K562 (cell line): ENCODE data around the gene NLK. TPM values are rescaled to one million over a fixed set of nuclear protein-coding genes. Genes with fewer than 3 reads are reported as not detected.

Source experiments
- ATAC-seq: fragments of 200-7000 bp; cut with Tn5 transposase; 3 replicates; pipeline ENCODE4 v1.9.1; 2020; ENCODE audit warnings: moderate library complexity
- BruUV-seq: library from RNA; stranded (reverse); fragments of 400-500 nt; replicated peaks from 2 replicates; lab custom pipeline; 2021; lab: Mats Ljungman, UMichigan
- CTCF ChIA-PET: fragments of 300-600 bp; formaldehyde crosslinking; extraction: SDS; loops from one replicate; lab custom pipeline; 2021; ENCODE audit warnings: low intra/inter-chr PET ratio; lab: Yijun Ruan, JAX
- POLR2A ChIA-PET: fragments of 300-600, 350-650 bp; sonication (Branson Sonifier 250); formaldehyde crosslinking; extraction: SDS; loops from one replicate; lab custom pipeline; 2021; ENCODE audit warnings: antibody characterized with exemption, inconsistent platforms; lab: Yijun Ruan, JAX
- DNase-seq, 4 experiments: peaks; one replicate each; pipeline versions ENCODE4 v3.0.0 to v3.0.0-alpha.2; 2011 to 2018; ENCODE audit warnings: low spot score in 3 of 4, mixed read lengths in 3 of 4; ENCODE audit errors: extremely low read depth in 1 of 4
- FAIRE-seq: peaks from 2 replicates; lab custom pipeline; 2011; peaks lifted over from hg19 to GRCh38; lab: Jason Lieb, UNC
- H2AFZ ChIP-seq: 2 replicates; pipeline ENCODE4 v1.6.0; 2011; ENCODE audit warnings: low read depth, low read length, control low read depth, inconsistent platforms
- H3K27ac ChIP-seq: fragments of 200-600 bp; 3 replicates; pipeline ENCODE4 v1.8.0; 2011; ENCODE audit warnings: low read depth, mild to moderate bottlenecking, control low read depth, inconsistent platforms, low read length, moderate library complexity, mixed read lengths; ENCODE audit errors: extremely low read depth
- H3K27me3 ChIP-seq, 2 experiments: fragments of 300-600 bp in 1 of 2; 2 replicates in 1 of 2; 3 replicates in 1 of 2; pipeline versions ENCODE4 v1.6.0 to v1.8.0; 2011; ENCODE audit warnings: inconsistent platforms in 2 of 2, low read length in 2 of 2, mild to moderate bottlenecking in 1 of 2, mixed read lengths in 1 of 2, moderate library complexity in 1 of 2; ENCODE audit not compliant: control insufficient read depth in 2 of 2, insufficient read depth in 2 of 2
- H3K36me3 ChIP-seq: fragments of 300-600 bp; 3 replicates; pipeline ENCODE4 v1.8.0; 2011; ENCODE audit warnings: mild to moderate bottlenecking, low read length, inconsistent platforms; ENCODE audit not compliant: control insufficient read depth, insufficient read depth
- H3K4me1 ChIP-seq, 2 experiments: fragments of 200-600 bp in 1 of 2; replicated peaks in 1 of 2; 2 replicates in 1 of 2; 3 replicates in 1 of 2; pipeline versions ENCODE4 v1.5.1 to v1.8.0; 2011; ENCODE audit warnings: inconsistent platforms in 2 of 2, low read length in 2 of 2, mild to moderate bottlenecking in 1 of 2, mixed read lengths in 1 of 2, moderate library complexity in 1 of 2; ENCODE audit not compliant: control insufficient read depth in 2 of 2, insufficient read depth in 2 of 2
- H3K4me2 ChIP-seq: 2 replicates; pipeline ENCODE4 v1.6.1; 2011; ENCODE audit warnings: low read length, control low read depth, inconsistent platforms, mixed read lengths; ENCODE audit not compliant: insufficient read depth
- H3K4me3 ChIP-seq: fragments of 200-600 bp; sonication (generic), shearing (Covaris generic); 2 replicates; pipeline ENCODE4 v1.5.1; 2016; ENCODE audit warnings: control low read depth, inconsistent platforms
- H3K79me2 ChIP-seq: fragments of 200-600 bp; 3 replicates; pipeline ENCODE4 v1.8.0; 2011; ENCODE audit warnings: low read length, inconsistent platforms; ENCODE audit not compliant: control insufficient read depth, insufficient read depth
- H3K9ac ChIP-seq, 2 experiments: 2 replicates each; pipeline versions ENCODE4 v1.6.0 to v1.6.1; 2011; ENCODE audit warnings: low read depth in 2 of 2, low read length in 2 of 2, control low read depth in 1 of 2, inconsistent platforms in 1 of 2, mild to moderate bottlenecking in 1 of 2, mixed read lengths in 1 of 2; ENCODE audit not compliant: insufficient read depth in 1 of 2
- H3K9me1 ChIP-seq: one replicate; pipeline ENCODE4 v1.6.0; 2011; ENCODE audit warnings: inconsistent platforms, mild to moderate bottlenecking, low read length, moderate library complexity; ENCODE audit not compliant: control insufficient read depth, insufficient read depth
- H3K9me3 ChIP-seq: replicated peaks from 2 replicates; pipeline ENCODE4 v1.5.1; 2011; ENCODE audit warnings: low read depth, low read length, inconsistent platforms; ENCODE audit not compliant: control insufficient read depth, insufficient read depth
- H4K20me1 ChIP-seq: replicated peaks from 2 replicates; pipeline ENCODE4 v1.6.1; 2011; ENCODE audit warnings: low read length, inconsistent platforms, mixed read lengths; ENCODE audit not compliant: control insufficient read depth, insufficient read depth
- ARID1B ChIP-seq: fragments of 450-650 bp; IDR thresholded peaks from 2 replicates; pipeline ENCODE4 v1.6.1; 2016; ENCODE audit warnings: antibody characterized with exemption, mild to moderate bottlenecking, inconsistent platforms
- HMG20A ChIP-seq: fragments of 450-650 bp; formaldehyde crosslinking; conservative IDR thresholded peaks from 2 replicates; pipeline ENCODE4 v1.4.0; 2020; ENCODE audit warnings: mild to moderate bottlenecking, mixed read lengths
- ILF3 ChIP-seq: fragments of 450-650 bp; IDR thresholded peaks from 2 replicates; pipeline ENCODE4 v1.6.1; 2018; ENCODE audit warnings: antibody characterized with exemption, mild to moderate bottlenecking, moderate library complexity, borderline replicate concordance
- IRF9 ChIP-seq: fragments of 450-650 bp; IDR thresholded peaks from 2 replicates; pipeline ENCODE4 v1.6.1; 2016; ENCODE audit warnings: missing biosample characterization, missing genetic modification characterization
- MLLT1 ChIP-seq, 2 experiments: fragments of 450-650 bp; IDR thresholded peaks; 2 replicates each; pipeline ENCODE4 v1.6.1; 2016
- MTA2 ChIP-seq: fragments of 450-650 bp; IDR thresholded peaks from 2 replicates; pipeline ENCODE4 v1.6.1; 2016; ENCODE audit warnings: low read depth
- NCOA1 ChIP-seq: fragments of 450-650 bp; IDR thresholded peaks from 2 replicates; pipeline ENCODE4 v1.6.1; 2016; ENCODE audit warnings: low read depth
- NR2F6 ChIP-seq: fragments of 450-650 bp; formaldehyde crosslinking; IDR thresholded peaks from 2 replicates; pipeline ENCODE4 v1.4.0; 2020; ENCODE audit warnings: mild to moderate bottlenecking
- NR4A1 ChIP-seq, 2 experiments: fragments of 250-450 bp in 1 of 2; fragments of 450-650 bp in 1 of 2; sonication (Bioruptor Pico) in 1 of 2; IDR thresholded peaks; 2 replicates each; pipeline versions ENCODE4 v1.4.0 to v1.6.1; 2016 to 2020; ENCODE audit warnings: mild to moderate bottlenecking in 2 of 2, missing compliant biosample characterization in 1 of 2, missing genetic modification characterization in 1 of 2, moderate library complexity in 1 of 2
- PURB ChIP-seq: sonication (generic); formaldehyde crosslinking; IDR thresholded peaks from 2 replicates; pipeline ENCODE4 v1.9.0; 2021; ENCODE audit warnings: low read depth, mild to moderate bottlenecking, missing genetic modification reagents
- TCF3 ChIP-seq: sonication (generic); formaldehyde crosslinking; IDR thresholded peaks from 2 replicates; pipeline ENCODE4 v1.4.0; 2020; ENCODE audit warnings: mild to moderate bottlenecking, missing genetic modification reagents
- ZFX ChIP-seq: sonication (generic); formaldehyde crosslinking; IDR thresholded peaks from 2 replicates; pipeline ENCODE4 v1.8.0; 2022; ENCODE audit warnings: mild to moderate bottlenecking, missing genetic modification reagents, moderate library complexity
- ZNF175 ChIP-seq: fragments of 200-800 bp; sonication (Bioruptor generic); IDR thresholded peaks from 2 replicates; pipeline ENCODE4 v1.6.1; 2016; ENCODE audit warnings: low read depth, mild to moderate bottlenecking, missing genetic modification characterization, missing compliant biosample characterization
- ZNF57 ChIP-seq: fragments of 450-650 bp; formaldehyde crosslinking; IDR thresholded peaks from 2 replicates; pipeline ENCODE4 v1.4.0; 2020; ENCODE audit warnings: mild to moderate bottlenecking, moderate library complexity
- whole genome bisulfite sequencing: fragments of 100-300 bp; shearing (Covaris generic); methylation state at CpG from one replicate; pipeline ENCODE4 v1.1.6; 2016; ENCODE audit warnings: low coverage, mixed read lengths; ENCODE audit not compliant: insufficient coverage; ENCODE audit errors: missing lambda C conversion rate; 5-methylcytosine and 5-hydroxymethylcytosine counted together
- in situ Hi-C: fragments of 300-500 bp; cut with MboI; formaldehyde crosslinking; loops from 4 replicates; pipeline ENCODE4 v1.15.0; 2018; ENCODE audit warnings: inconsistent platforms, mixed read lengths
- intact Hi-C: fragments of 100-400 bp; cut with micrococcal nuclease; formaldehyde crosslinking; loops from 2 replicates; pipeline ENCODE4 v1.14.2; 2022
- polyA plus RNA-seq, 8 experiments: library from polyadenylated mRNA; depleted of rRNA in 4 of 8; stranded (reverse) in 5 of 8; unstranded in 3 of 8; fragments of >200 nt; fragmentation: Nextera tagmentation in 2 of 8; fragmentation: Illumina TruSeq in 1 of 8; extraction: Ambion mirVana in 2 of 8; extraction: Trizol in 1 of 8; gene quantifications; 2 replicates each; pipeline versions ENCODE4 v1.2.1 to v1.2.3, GENCODE V29; 2011 to 2014; ENCODE audit warnings: inconsistent platforms in 1 of 8, missing spikeins in 1 of 8
- total RNA-seq, 7 experiments: library from RNA; depleted of rRNA in 6 of 7; stranded (reverse); fragments of >200 nt in 6 of 7; fragmentation: Illumina TruSeq in 2 of 7; extraction: Trizol in 2 of 7; gene quantifications; 2 replicates each; pipeline versions ENCODE4 v1.2.1 to v1.2.3, GENCODE V29; 2011 to 2021; ENCODE audit warnings: low replicate concordance in 1 of 7
- TF ChIP-seq, protein P1 (sequence below): fragments of 250-450 bp; sonication (Bioruptor Pico); IDR thresholded peaks from 2 replicates; pipeline ENCODE4 v1.8.0; 2022; ENCODE audit warnings: moderate library complexity, mild to moderate bottlenecking, inconsistent platforms
- TF ChIP-seq, protein P2 (sequence below), 2 experiments: IDR thresholded peaks; 2 replicates each; pipeline ENCODE4 v1.6.1; 2011; ENCODE audit warnings: borderline replicate concordance in 1 of 2, control low read depth in 1 of 2, low read depth in 1 of 2, low read length in 1 of 2, mild to moderate bottlenecking in 1 of 2, mixed read lengths in 1 of 2, moderate library complexity in 1 of 2; ENCODE audit not compliant: insufficient read depth in 1 of 2, insufficient read length in 1 of 2, poor library complexity in 1 of 2, severe bottlenecking in 1 of 2; ENCODE audit errors: extremely low read depth in 1 of 2

Gene NLK
- total and polyA plus RNA-seq, 9 of the 15 experiments (the other 6 are each of a cell fraction or from before 2014, with no cell fraction given) = 10.9 to 59.6 (median 26.7) TPM

DNA sequence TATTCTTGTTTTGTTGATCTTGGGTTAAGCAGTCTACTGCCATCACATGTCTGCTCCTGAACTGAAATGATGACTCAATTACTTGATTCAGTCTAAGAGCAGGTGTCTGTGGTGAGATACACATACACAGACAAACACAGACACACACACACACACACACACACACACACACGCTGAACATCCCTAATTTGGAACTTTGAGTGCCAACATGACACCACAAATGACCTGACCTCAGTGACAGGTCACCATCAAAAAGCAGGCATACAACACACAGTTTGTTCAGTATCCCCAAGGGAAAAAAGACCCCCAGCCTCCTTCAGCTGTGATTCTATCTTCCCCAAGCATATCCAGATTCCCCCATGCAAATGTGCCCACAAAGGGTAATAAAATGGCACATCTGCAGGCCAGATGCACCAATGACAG lies 146.4 kb downstream of the NLK start (continued):
- 0 out of 4 replicates have a peak, but pooled peaks of 1 of the 2 experiments have one; percentile 30 for TF ChIP-seq MLLT1 (IDR thresholded peaks at IDR 0.05)
- TF ChIP-seq ARID1B = peak; percentile 63; the same call in 1 of the 2 replicates
- TF ChIP-seq MTA2 = 0 out of 2 replicates have a peak, but pooled peaks have one; percentile 39

DNA sequence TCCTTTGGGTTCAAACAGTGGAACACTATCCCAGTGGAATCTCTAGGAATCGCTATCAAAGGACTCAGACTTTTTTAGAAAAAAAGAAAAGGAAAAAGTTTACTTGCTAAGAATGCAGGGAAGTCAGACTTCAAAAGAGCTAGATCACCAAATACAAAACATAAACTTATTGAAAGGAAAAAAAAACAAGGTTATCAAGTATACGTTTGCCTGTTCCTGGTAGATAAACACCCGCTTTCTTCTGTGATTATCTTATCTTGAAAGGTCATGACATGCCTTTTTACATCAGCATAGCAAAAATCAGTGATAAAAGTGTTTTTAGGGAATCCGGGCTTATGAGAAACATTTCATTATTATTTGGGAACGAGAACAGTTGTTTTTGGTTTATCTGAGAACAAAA lies 147.2 kb downstream of the NLK start:
- H3K79me2 ChIP-seq = no peaks in the 10 kb centered on the region
- no peak overlapping the region for H3K4me2 ChIP-seq
- H3K27ac ChIP-seq = no peak overlapping the region
- peaks cover 44% of the 10 kb centered on the region; the same call in 2 of the 3 replicates for H3K36me3 ChIP-seq
- intact Hi-C loops = no loop called here
- H3K4me1 ChIP-seq = peaks cover 0 to 14% of the 10 kb centered on the region in 2 experiments; a peak in 3 of 5 replicates
- FAIRE-seq (no peak), ATAC-seq (no peak), DNase-seq (peak in 1 of 4 experiments; percentile 24)
- H3K9me3 ChIP-seq = no peaks in the 10 kb centered on the region
- in situ Hi-C loops = no loop called here
- ChIA-PET POLR2A (interaction anchor here (2.4 kb wide), 1 partner anchor 17 kb away, joined by 8 read pairs; no protein-coding TSS in a partner anchor), CTCF (no interaction called here)
- H3K9me1 ChIP-seq = no peaks in the 10 kb centered on the region
- no TSS peak for BruUV-seq
- no peak overlapping the region for H2AFZ ChIP-seq
- no peak overlapping the region for H3K4me3 ChIP-seq
- WGBS = 6% methylated on average over 5 of the region's 5 CpGs
- H3K27me3 ChIP-seq = no peaks in the 10 kb centered on the region
- peak overlapping the region in 1 of 2 experiments; percentile 4; a peak in 1 of 4 replicates for H3K9ac ChIP-seq
- H4K20me1 ChIP-seq = no peaks in the 10 kb centered on the region
- TF ChIP-seq, protein P1, sequence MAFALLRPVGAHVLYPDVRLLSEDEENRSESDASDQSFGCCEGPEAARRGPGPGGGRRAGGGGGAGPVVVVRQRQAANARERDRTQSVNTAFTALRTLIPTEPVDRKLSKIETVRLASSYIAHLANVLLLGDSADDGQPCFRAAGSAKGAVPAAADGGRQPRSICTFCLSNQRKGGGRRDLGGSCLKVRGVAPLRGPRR (CRISPR knock-in tag) = no peak
- TF ChIP-seq NCOA1 (0 out of 2 replicates have a peak, but pooled peaks have one; percentile 30), TCF3 (CRISPR knock-in tag) (peak; percentile 43), ZNF57 (CRISPR knock-in tag) (no peak), ILF3 (no peak), NR4A1 (CRISPR knock-in tag; IDR thresholded peaks at IDR 0.05) (no peak), NR4A1 (tag; IDR thresholded peaks at IDR 0.05) (no peak), HMG20A (CRISPR knock-in tag) (peak; percentile 77; the same call in 1 of the 2 replicates), ZNF175 (CRISPR knock-in tag) (no peak), IRF9 (no peak), PURB (CRISPR knock-in tag) (no peak), NR2F6 (CRISPR knock-in tag) (no peak), ZFX (CRISPR knock-in tag) (no peak)
- TF ChIP-seq, protein P2, sequence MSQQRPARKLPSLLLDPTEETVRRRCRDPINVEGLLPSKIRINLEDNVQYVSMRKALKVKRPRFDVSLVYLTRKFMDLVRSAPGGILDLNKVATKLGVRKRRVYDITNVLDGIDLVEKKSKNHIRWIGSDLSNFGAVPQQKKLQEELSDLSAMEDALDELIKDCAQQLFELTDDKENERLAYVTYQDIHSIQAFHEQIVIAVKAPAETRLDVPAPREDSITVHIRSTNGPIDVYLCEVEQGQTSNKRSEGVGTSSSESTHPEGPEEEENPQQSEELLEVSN (IDR thresholded peaks at IDR 0.05; ENCODE audit: borderline replicate concordance in 1 of 2, extremely low read depth in 1 of 2, insufficient read depth in 1 of 2, insufficient read length in 1 of 2, low read depth in 1 of 2, low read length in 1 of 2, poor library complexity in 1 of 2, severe bottlenecking in 1 of 2) = no peak
